Ishikawa (cell line): ENCODE data around the gene CDH20.

Experiments
- EP300 ChIP-seq: IDR thresholded peaks from 2 replicates; pipeline ENCODE4 v1.6.1; 2012; ENCODE audit warnings: borderline replicate concordance
- NFIC ChIP-seq: IDR thresholded peaks from 2 replicates; pipeline ENCODE4 v1.6.1; 2012
- RAD21 ChIP-seq: IDR thresholded peaks from 2 replicates; pipeline ENCODE4 v1.6.1; 2012; ENCODE audit warnings: low read depth
- REST ChIP-seq: IDR thresholded peaks from 2 replicates; pipeline ENCODE4 v1.6.1; 2012; ENCODE audit warnings: low read depth, mild to moderate bottlenecking
- TAF1 ChIP-seq: IDR thresholded peaks from 2 replicates; pipeline ENCODE4 v1.6.1; 2012; ENCODE audit warnings: low read depth, mild to moderate bottlenecking
- TCF12 ChIP-seq: IDR thresholded peaks from 2 replicates; pipeline ENCODE4 v1.6.1; 2012; ENCODE audit warnings: low read depth
- USF1 ChIP-seq: IDR thresholded peaks from 2 replicates; pipeline ENCODE4 v1.6.1; 2012
- YY1 ChIP-seq: IDR thresholded peaks from 2 replicates; pipeline ENCODE4 v1.6.1; 2012; ENCODE audit warnings: low read depth
- TF ChIP-seq, protein P1 (sequence below): IDR thresholded peaks from 2 replicates; pipeline ENCODE4 v1.6.1; 2012

- no peak for TF ChIP-seq EP300
- TF ChIP-seq REST: no peak
- no peak for TF ChIP-seq YY1
- TF ChIP-seq TAF1: no peak
- no peak for TF ChIP-seq USF1
- TF ChIP-seq RAD21: no peak
- no peak for TF ChIP-seq NFIC
- TF ChIP-seq, protein P1, sequence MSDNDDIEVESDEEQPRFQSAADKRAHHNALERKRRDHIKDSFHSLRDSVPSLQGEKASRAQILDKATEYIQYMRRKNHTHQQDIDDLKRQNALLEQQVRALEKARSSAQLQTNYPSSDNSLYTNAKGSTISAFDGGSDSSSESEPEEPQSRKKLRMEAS: no peak
- no peak for TF ChIP-seq TCF12
Measured at GRCh38 chr18:61542596-61542995, 209.4 kb downstream of the CDH20 start.
